Common myeloid progenitor, CD34-positive (primary cell): ENCODE measurements around the gene GFI1.

Experiments
- CTCF ChIA-PET: fragments of 350-600 bp; sonication (Branson Sonifier 250); formaldehyde crosslinking; loops from one replicate; lab custom pipeline; 2021; ENCODE audit warnings: antibody characterized with exemption; lab: Charles Lee
- POLR2A ChIA-PET: fragments of 350-600 bp; sonication (Branson Sonifier 250); formaldehyde crosslinking; loops from one replicate; lab custom pipeline; 2021; ENCODE audit warnings: antibody characterized with exemption; lab: Charles Lee
- DNase-seq, 3 donors: peaks; one replicate each; pipeline versions ENCODE4 v3.0.0 to v3.0.0-alpha.2; 2013
- H3K27ac ChIP-seq, 2 experiments: 1 replicate in 1 of 2; 2 replicates in 1 of 2; pipeline ENCODE4 v1.7.0; 2013; ENCODE audit warnings: inconsistent platforms in 2 of 2, low read length in 2 of 2, mild to moderate bottlenecking in 2 of 2, low read depth in 1 of 2, moderate library complexity in 1 of 2; ENCODE audit not compliant: severe bottlenecking in 2 of 2, insufficient read depth in 1 of 2, poor library complexity in 1 of 2
- H3K27me3 ChIP-seq, 5 experiments: replicated peaks in 2 of 5; 1 replicate in 3 of 5; 2 replicates in 2 of 5; pipeline versions ENCODE4 v1.6.1 to v1.7.0; 2013; ENCODE audit warnings: low read length in 4 of 5, mild to moderate bottlenecking in 2 of 5, moderate library complexity in 2 of 5, inconsistent platforms in 1 of 5; ENCODE audit not compliant: insufficient read depth in 5 of 5, control insufficient read depth in 4 of 5
- H3K36me3 ChIP-seq, 4 experiments: 1 replicate in 2 of 4; 2 replicates in 2 of 4; pipeline versions ENCODE4 v1.6.1 to v1.7.0; 2013; ENCODE audit warnings: low read length in 3 of 4, control low read depth in 1 of 4, mild to moderate bottlenecking in 1 of 4; ENCODE audit not compliant: control insufficient read depth in 4 of 4, insufficient read depth in 4 of 4
- H3K4me1 ChIP-seq, 4 experiments: 1 replicate in 3 of 4; 2 replicates in 1 of 4; pipeline versions ENCODE4 v1.6.1 to v1.7.1; 2013; ENCODE audit warnings: low read length in 3 of 4, mild to moderate bottlenecking in 3 of 4, control low read depth in 1 of 4, inconsistent platforms in 1 of 4, moderate library complexity in 1 of 4; ENCODE audit not compliant: control insufficient read depth in 4 of 4, insufficient read depth in 4 of 4; ENCODE audit errors: control extremely low read depth in 1 of 4
- H3K4me3 ChIP-seq, 7 experiments: 1 replicate in 4 of 7; 2 replicates in 3 of 7; pipeline versions ENCODE4 v1.5.1 to v1.7.0; 2013; ENCODE audit warnings: mild to moderate bottlenecking in 7 of 7, low read length in 6 of 7, moderate library complexity in 6 of 7, inconsistent platforms in 2 of 7, low read depth in 2 of 7, control low read depth in 1 of 7; ENCODE audit not compliant: insufficient read depth in 4 of 7, control insufficient read depth in 1 of 7; ENCODE audit errors: extremely low read depth in 1 of 7
- H3K9me3 ChIP-seq, 5 experiments: 1 replicate in 4 of 5; 2 replicates in 1 of 5; pipeline versions ENCODE4 v1.6.1 to v1.7.1; 2013; ENCODE audit warnings: low read length in 4 of 5, mild to moderate bottlenecking in 2 of 5, inconsistent platforms in 1 of 5, low read depth in 1 of 5, moderate library complexity in 1 of 5; ENCODE audit not compliant: control insufficient read depth in 4 of 5, insufficient read depth in 2 of 5; ENCODE audit errors: control extremely low read depth in 1 of 5
- WGBS: methylation state at CpG from one replicate; pipeline ENCODE4 v1.1.5; 2013; ENCODE audit not compliant: insufficient coverage; 5-methylcytosine and 5-hydroxymethylcytosine counted together

The GFI1 gene

GRCh38 chr1:92483610-92484471 lies 2.9 kb downstream of the GFI1 start:
- DNase-seq: peak in 2 of 3 donors; percentile 47 to 57
- Histone ChIP-seq H3K27me3 (peaks cover 0 to 5% (median 0%) of the 10 kb centered on the region in 5 experiments), H3K9me3 (no peaks in the 10 kb centered on the region), H3K36me3 (peaks cover 2 to 41% (median 13%) of the 10 kb centered on the region in 4 experiments), H3K27ac (no peak overlapping the region), H3K4me1 (peaks cover 0 to 73% (median 49%) of the 10 kb centered on the region in 4 experiments), H3K4me3 (peak overlapping the region; percentile 42 to 96 (median 82))
- WGBS: 0% methylated on average over 32 of the region's 56 CpGs
- ChIA-PET CTCF (interaction anchor here (0.6 to 3.4 kb wide), 7 partner anchors 10 to 176 kb away, joined by 3 to 16 read pairs (median 4); no protein-coding TSS in a partner anchor), POLR2A (interaction anchor here (1.6 to 1.7 kb wide), 2 partner anchors 9 to 24 kb away, joined by 5 to 6 read pairs; no protein-coding TSS in a partner anchor)

DNA sequence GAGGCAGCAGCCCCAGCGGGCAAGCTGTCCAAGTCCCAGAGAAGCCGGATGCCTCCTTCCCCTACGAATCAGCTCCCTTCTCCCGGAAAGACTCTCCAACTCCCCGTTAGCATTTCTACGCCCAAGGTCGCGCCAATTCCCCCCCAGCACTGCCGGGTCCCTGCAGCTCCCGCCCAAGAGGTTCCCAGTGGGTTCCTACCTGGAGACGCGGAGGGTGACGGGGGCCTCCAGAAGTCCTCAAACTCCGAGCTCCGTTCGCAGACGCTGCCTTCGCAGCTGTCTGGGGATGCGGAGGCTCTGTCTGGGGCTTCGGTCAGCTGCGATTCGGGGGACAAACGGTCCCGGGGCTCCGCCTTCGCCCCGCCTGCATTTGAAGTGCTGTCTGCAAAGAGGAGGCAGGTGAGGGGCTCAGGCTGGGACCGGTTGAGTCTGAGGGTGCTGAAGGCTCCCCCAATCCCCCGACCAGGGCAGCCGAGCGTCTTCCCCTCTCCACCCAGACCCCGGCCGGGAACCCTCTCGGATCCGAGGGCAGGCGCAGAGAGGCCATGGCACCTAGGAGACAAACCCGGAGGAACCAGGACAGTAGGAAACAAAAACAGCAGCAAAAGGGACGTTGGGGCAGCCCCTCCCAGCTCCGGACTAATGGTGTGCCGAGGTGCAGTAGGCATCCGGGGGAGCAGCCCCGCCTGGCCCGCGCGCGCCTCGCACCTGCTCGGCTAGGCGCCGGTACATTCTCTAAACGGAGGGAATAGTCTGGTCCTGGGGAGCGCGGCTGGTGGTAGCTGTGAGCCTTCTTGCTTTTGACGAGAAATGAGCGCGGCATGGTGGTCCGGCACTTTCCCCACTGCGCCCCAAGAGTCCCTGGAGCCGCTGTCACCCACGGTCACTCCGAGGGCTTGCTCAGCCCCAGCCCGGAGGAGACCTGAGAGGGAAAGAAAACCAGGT lies 3.8 kb downstream of the GFI1 start:
- 0% methylated on average over 49 of the region's 62 CpGs for WGBS
- Histone ChIP-seq H3K4me1 (peaks cover 0 to 76% (median 49%) of the 10 kb centered on the region in 4 experiments), H3K4me3 (peak overlapping the region; percentile 42 to 96 (median 82)), H3K27me3 (peaks cover 0 to 5% (median 0%) of the 10 kb centered on the region in 5 experiments), H3K36me3 (peaks cover 2 to 49% (median 22%) of the 10 kb centered on the region in 4 experiments), H3K27ac (no peak overlapping the region), H3K9me3 (no peaks in the 10 kb centered on the region)
- DNase-seq: peak in 2 of 3 donors; percentile 20 to 37
- CTCF ChIA-PET: interaction anchor here (1.1 to 3.4 kb wide), 7 partner anchors 9 to 175 kb away, joined by 3 to 16 read pairs (median 4); no protein-coding TSS in a partner anchor
- POLR2A ChIA-PET: interaction anchor here (1.1 to 1.7 kb wide), 2 partner anchors 23 kb away, joined by 5 to 6 read pairs; no protein-coding TSS in a partner anchor

GRCh38 chr1:92481971-92482664 lies 4.6 kb downstream of the GFI1 start:
- Histone ChIP-seq H3K27ac (no peak overlapping the region), H3K4me1 (peaks cover 5 to 78% (median 50%) of the 10 kb centered on the region in 4 experiments), H3K27me3 (peaks cover 0 to 5% (median 0%) of the 10 kb centered on the region in 5 experiments), H3K9me3 (no peaks in the 10 kb centered on the region), H3K4me3 (peak overlapping the region; percentile 42 to 96 (median 82)), H3K36me3 (peaks cover 4 to 56% (median 24%) of the 10 kb centered on the region in 4 experiments)
- ChIA-PET CTCF (interaction anchor here (0.7 to 3.4 kb wide), 5 partner anchors 8 to 172 kb away, joined by 3 to 14 read pairs (median 4); no protein-coding TSS in a partner anchor), POLR2A (interaction anchor here (1.1 kb wide), 1 partner anchor 22 kb away, joined by 5 read pairs; no protein-coding TSS in a partner anchor)
- DNase-seq: peak in 1 of 3 donors; percentile 21
- WGBS: 39% methylated on average over 32 of the region's 39 CpGs

DNA sequence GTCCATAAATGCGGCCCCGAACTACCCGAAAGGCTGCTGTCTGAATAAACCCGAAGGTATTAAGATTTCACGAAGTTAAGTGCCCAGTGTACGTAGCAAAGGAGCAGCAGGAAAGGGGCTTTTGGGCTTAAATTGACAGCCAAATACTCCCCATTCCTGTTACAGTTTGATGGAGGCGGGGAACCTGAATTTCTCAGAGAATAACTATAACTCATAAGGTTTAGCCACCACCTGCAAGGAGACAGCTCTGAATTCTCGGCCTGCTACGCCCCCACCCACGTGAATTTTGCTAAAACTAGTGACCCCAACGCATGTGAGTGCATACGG lies 5.2 kb downstream of the GFI1 start:
- no peak for DNase-seq
- Histone ChIP-seq H3K4me1 (peaks cover 9 to 78% (median 48%) of the 10 kb centered on the region in 4 experiments), H3K36me3 (peaks cover 4 to 61% (median 24%) of the 10 kb centered on the region in 4 experiments), H3K4me3 (peak overlapping the region in 2 of 7 experiments; percentile 88 to 96), H3K27ac (no peak overlapping the region), H3K27me3 (peaks cover 0 to 5% (median 0%) of the 10 kb centered on the region in 5 experiments), H3K9me3 (no peaks in the 10 kb centered on the region)
- POLR2A ChIA-PET: no interaction called here
- 91% methylated on average over 8 of the region's 12 CpGs for WGBS
- CTCF ChIA-PET: interaction anchor here (3.0 kb wide), 1 partner anchor 171 kb away, joined by 12 read pairs; no protein-coding TSS in a partner anchor

DNA sequence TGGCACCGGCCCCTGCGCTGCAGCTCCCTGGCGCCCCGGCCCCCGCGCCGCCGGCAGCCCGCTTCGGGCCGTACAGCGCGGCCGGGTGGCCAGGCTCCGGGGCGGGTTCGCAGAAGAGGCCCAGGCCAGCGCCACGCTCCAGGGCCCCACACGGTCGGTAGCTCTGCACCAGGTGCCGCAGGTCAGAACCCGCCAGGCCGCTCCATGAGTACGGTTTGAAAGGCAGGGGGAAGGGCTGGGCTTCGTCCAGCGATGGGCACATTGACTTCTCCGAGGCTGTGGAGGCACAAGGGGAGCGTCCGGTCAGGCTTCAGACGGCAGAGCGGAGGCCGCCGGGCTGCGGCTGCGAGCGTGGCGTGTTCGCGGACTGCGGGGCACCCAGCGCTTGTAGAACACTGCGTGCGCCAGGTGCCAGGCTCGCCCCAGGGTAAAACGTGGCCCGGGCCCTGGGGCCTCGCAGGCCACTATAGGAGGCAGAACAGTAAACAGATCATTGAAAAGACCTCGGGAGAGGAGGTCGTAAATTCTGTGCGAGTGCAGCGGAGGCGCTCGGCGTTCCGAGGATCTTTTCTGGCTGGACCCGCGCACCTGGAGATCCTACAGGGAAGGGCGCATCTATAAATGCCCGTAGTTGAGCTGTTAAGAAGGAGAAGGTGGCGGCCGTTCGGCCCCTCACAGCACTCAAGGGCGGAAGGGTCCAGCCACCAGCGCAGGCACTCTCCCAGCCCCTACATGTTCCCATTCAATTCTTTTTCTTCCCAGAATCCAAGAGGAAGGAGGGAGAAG lies 5.7 kb downstream of the GFI1 start:
- H3K27me3 ChIP-seq: peaks cover 0 to 5% (median 0%) of the 10 kb centered on the region in 5 experiments
- ChIA-PET POLR2A (no interaction called here), CTCF (interaction anchor here (3.0 kb wide), 1 partner anchor 171 kb away, joined by 12 read pairs; no protein-coding TSS in a partner anchor)
- peak overlapping the region in 1 of 7 experiments; percentile 96 for H3K4me3 ChIP-seq
- 95% methylated on average over 62 of the region's 65 CpGs for WGBS
- H3K36me3 ChIP-seq: peaks cover 4 to 67% (median 24%) of the 10 kb centered on the region in 4 experiments
- H3K9me3 ChIP-seq: no peaks in the 10 kb centered on the region
- peaks cover 10 to 82% (median 50%) of the 10 kb centered on the region in 4 experiments for H3K4me1 ChIP-seq
- no peak for DNase-seq
- no peak overlapping the region for H3K27ac ChIP-seq
